ENCODE data around the gene SNX15.

SNX15 gene

GRCh38 chr11:65035579-65035978 is 8.3 kb downstream of the SNX15 start:
- H2AFZ ChIP-seq, result no peak overlapping the region
- no peaks in the 10 kb centered on the region for H3K9me3 ChIP-seq (ENCODE audit: control insufficient read depth, low read length)
- H3K4me2 ChIP-seq (ENCODE audit: low read length), result no peak overlapping the region
- no peak for TF ChIP-seq CTCF (IDR thresholded peaks at IDR 0.05)
- no peaks in the 10 kb centered on the region for H3K27me3 ChIP-seq (ENCODE audit: control insufficient read depth, insufficient read depth, low read length)
- H3K4me1 ChIP-seq, result no peaks in the 10 kb centered on the region
- H3K27ac ChIP-seq, result no peak overlapping the region
- H3K9ac ChIP-seq, result no peak overlapping the region
- H3K4me3 ChIP-seq (ENCODE audit: low read depth, low read length), result no peak overlapping the region
- no peaks in the 10 kb centered on the region for H3K36me3 ChIP-seq (ENCODE audit: control insufficient read depth, insufficient read depth, low read length)
- H3K79me2 ChIP-seq, result no peaks in the 10 kb centered on the region

- H3K4me3 ChIP-seq (ENCODE audit: low read depth, low read length), result no peak overlapping the region
- no peaks in the 10 kb centered on the region for H3K9me3 ChIP-seq (ENCODE audit: control insufficient read depth, low read length)
- no peak overlapping the region for H2AFZ ChIP-seq
- H3K27me3 ChIP-seq (ENCODE audit: control insufficient read depth, insufficient read depth, low read length), result no peaks in the 10 kb centered on the region
- TF ChIP-seq CTCF (IDR thresholded peaks at IDR 0.05), result no peak
- no peaks in the 10 kb centered on the region for H3K36me3 ChIP-seq (ENCODE audit: control insufficient read depth, insufficient read depth, low read length)
- no peak overlapping the region for H3K27ac ChIP-seq
- H3K79me2 ChIP-seq, result no peaks in the 10 kb centered on the region
- H3K4me1 ChIP-seq, result no peaks in the 10 kb centered on the region
- H3K4me2 ChIP-seq (ENCODE audit: low read length), result no peak overlapping the region
- no peak overlapping the region for H3K9ac ChIP-seq
Measured at GRCh38 chr11:65036931-65037330, 9.7 kb downstream of the SNX15 start.

- Histone ChIP-seq H3K4me1 (no peaks in the 10 kb centered on the region), H3K4me3 (ENCODE audit: low read depth, low read length) (peak overlapping the region; percentile 63), H3K27me3 (ENCODE audit: control insufficient read depth, insufficient read depth, low read length) (no peaks in the 10 kb centered on the region), H3K27ac (peak overlapping the region; percentile 81), H3K9ac (no peak overlapping the region), H3K79me2 (no peaks in the 10 kb centered on the region), H3K36me3 (ENCODE audit: control insufficient read depth, insufficient read depth, low read length) (no peaks in the 10 kb centered on the region), H3K9me3 (ENCODE audit: control insufficient read depth, low read length) (no peaks in the 10 kb centered on the region), H3K4me2 (ENCODE audit: low read length) (peak overlapping the region; percentile 72), H2AFZ (peak overlapping the region; percentile 91)
- TF ChIP-seq CTCF (IDR thresholded peaks at IDR 0.05), result no peak
Measured at GRCh38 chr11:65040520-65040846, 13.2 kb downstream of the SNX15 start.

- H3K4me3 ChIP-seq (ENCODE audit: low read depth, low read length), result peak within 1 kb of the TSS; percentile 63
- no peaks in the 10 kb centered on the region for H3K9me3 ChIP-seq (ENCODE audit: control insufficient read depth, low read length)
- TF ChIP-seq CTCF (IDR thresholded peaks at IDR 0.05), result no peak
- H3K4me1 ChIP-seq, result no peaks in the 10 kb centered on the region
- no peaks in the 10 kb centered on the region for H3K36me3 ChIP-seq (ENCODE audit: control insufficient read depth, insufficient read depth, low read length)
- H3K9ac ChIP-seq, result no peak within 1 kb of the TSS
- H2AFZ ChIP-seq, result peak within 1 kb of the TSS; percentile 91
- H3K27me3 ChIP-seq (ENCODE audit: control insufficient read depth, insufficient read depth, low read length), result no peaks in the 10 kb centered on the region
- H3K79me2 ChIP-seq, result no peaks in the 10 kb centered on the region
- peak within 1 kb of the TSS; percentile 72 for H3K4me2 ChIP-seq (ENCODE audit: low read length)
- H3K27ac ChIP-seq, result peak within 1 kb of the TSS; percentile 81
Measured at GRCh38 chr11:65040847-65041622, 13.8 kb downstream of the SNX15 start, which contains the start of gene SAC3D1. Gene SAC3D1, plus strand, starts transcription at chr11:65041210. Its CDS starts 83 bp downstream, at chr11:65041293.

- Histone ChIP-seq H3K27me3 (ENCODE audit: control insufficient read depth, insufficient read depth, low read length) (no peaks in the 10 kb centered on the region), H3K36me3 (ENCODE audit: control insufficient read depth, insufficient read depth, low read length) (no peaks in the 10 kb centered on the region), H3K4me2 (ENCODE audit: low read length) (no peak overlapping the region), H3K9ac (no peak overlapping the region), H3K27ac (no peak overlapping the region), H2AFZ (no peak overlapping the region), H3K4me1 (no peaks in the 10 kb centered on the region), H3K79me2 (no peaks in the 10 kb centered on the region), H3K4me3 (ENCODE audit: low read depth, low read length) (no peak overlapping the region), H3K9me3 (ENCODE audit: control insufficient read depth, low read length) (no peaks in the 10 kb centered on the region)
- no peak for TF ChIP-seq CTCF (IDR thresholded peaks at IDR 0.05)
Measured at GRCh38 chr11:65042891-65043290, 15.7 kb downstream of the SNX15 start.
